KMS-11 (cell line): ENCODE data around the gene COLEC12.

ENCODE experiments used
- H2AFZ ChIP-seq: fragments of 200-600 bp; sonication (generic); 2 replicates; pipeline ENCODE4 v1.6.1; 2016; ENCODE audit warnings: antibody characterized with exemption, mixed run types, low read depth
- H3K27ac ChIP-seq: fragments of 200-600 bp; sonication (generic); 2 replicates; pipeline ENCODE4 v1.6.1; 2016; ENCODE audit warnings: mild to moderate bottlenecking, mixed run types
- H3K27me3 ChIP-seq: fragments of 200-600 bp; sonication (generic); 2 replicates; pipeline ENCODE4 v1.6.1; 2017; ENCODE audit warnings: mild to moderate bottlenecking, low read depth, mixed run types, moderate library complexity; ENCODE audit not compliant: insufficient read depth
- H3K36me3 ChIP-seq: fragments of 200-600 bp; sonication (generic); 2 replicates; pipeline ENCODE4 v1.6.1; 2017; ENCODE audit warnings: mild to moderate bottlenecking, mixed run types; ENCODE audit not compliant: insufficient read depth
- H3K4me1 ChIP-seq: fragments of 200-600 bp; sonication (generic); 2 replicates; pipeline ENCODE4 v1.6.1; 2016; ENCODE audit warnings: mild to moderate bottlenecking, low read depth, mixed run types; ENCODE audit not compliant: poor library complexity, severe bottlenecking
- H3K4me2 ChIP-seq: fragments of 200-600 bp; sonication (generic); 2 replicates; pipeline ENCODE4 v1.7.0; 2016; ENCODE audit warnings: mild to moderate bottlenecking, mixed run types
- H3K4me3 ChIP-seq: fragments of 200-600 bp; sonication (generic); IDR thresholded peaks from 2 replicates; pipeline ENCODE4 v1.6.1; 2017; ENCODE audit warnings: low read depth, low read length, mixed read lengths; ENCODE audit not compliant: insufficient read depth
- H3K79me2 ChIP-seq: fragments of 200-600 bp; sonication (generic); 2 replicates; pipeline ENCODE4 v1.6.1; 2016; ENCODE audit warnings: low read depth, mixed run types; ENCODE audit not compliant: insufficient read depth
- H3K9ac ChIP-seq: fragments of 200-600 bp; sonication (generic); 2 replicates; pipeline ENCODE4 v1.6.1; 2016; ENCODE audit warnings: mild to moderate bottlenecking, mixed run types
- H4K20me1 ChIP-seq: fragments of 200-600 bp; sonication (generic); 2 replicates; pipeline ENCODE4 v1.6.1; 2016; ENCODE audit warnings: mild to moderate bottlenecking, mixed run types; ENCODE audit not compliant: insufficient read depth
- TF ChIP-seq, protein P1 (sequence below): fragments of 200-600 bp; sonication (generic); conservative IDR thresholded peaks from 2 replicates; pipeline ENCODE4 v1.6.1; 2017; ENCODE audit warnings: low read depth, mild to moderate bottlenecking, antibody characterized with exemption, low read length, moderate library complexity, mixed read lengths

The COLEC12 gene

DNA sequence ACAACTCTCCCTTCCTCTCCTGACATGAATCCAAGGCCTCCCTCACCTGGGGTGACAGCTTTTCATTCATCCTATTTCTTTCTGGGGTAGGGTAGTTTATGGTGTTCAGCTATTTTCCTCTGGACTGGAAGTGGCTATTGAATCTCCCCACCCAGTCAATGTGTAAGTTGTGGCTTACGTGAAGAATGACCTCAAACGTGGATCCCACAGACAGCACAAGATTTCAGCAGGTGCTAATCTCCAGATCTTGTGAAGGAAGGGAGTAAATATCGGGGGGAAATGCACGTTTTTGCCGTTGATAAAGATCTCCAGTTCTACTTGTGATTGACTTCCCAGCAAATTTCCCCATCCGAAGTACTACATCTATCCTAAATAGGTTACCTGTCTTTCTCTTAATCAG is 161.3 kb downstream of the COLEC12 start:
- Histone ChIP-seq H3K27me3 (no peaks in the 10 kb centered on the region), H3K4me2 (no peak overlapping the region), H3K79me2 (no peaks in the 10 kb centered on the region), H3K27ac (no peak overlapping the region), H3K4me3 (no peak overlapping the region), H3K36me3 (no peaks in the 10 kb centered on the region), H2AFZ (no peak overlapping the region), H4K20me1 (no peaks in the 10 kb centered on the region), H3K4me1 (no peaks in the 10 kb centered on the region), H3K9ac (no peak overlapping the region)
- TF ChIP-seq, protein P1, sequence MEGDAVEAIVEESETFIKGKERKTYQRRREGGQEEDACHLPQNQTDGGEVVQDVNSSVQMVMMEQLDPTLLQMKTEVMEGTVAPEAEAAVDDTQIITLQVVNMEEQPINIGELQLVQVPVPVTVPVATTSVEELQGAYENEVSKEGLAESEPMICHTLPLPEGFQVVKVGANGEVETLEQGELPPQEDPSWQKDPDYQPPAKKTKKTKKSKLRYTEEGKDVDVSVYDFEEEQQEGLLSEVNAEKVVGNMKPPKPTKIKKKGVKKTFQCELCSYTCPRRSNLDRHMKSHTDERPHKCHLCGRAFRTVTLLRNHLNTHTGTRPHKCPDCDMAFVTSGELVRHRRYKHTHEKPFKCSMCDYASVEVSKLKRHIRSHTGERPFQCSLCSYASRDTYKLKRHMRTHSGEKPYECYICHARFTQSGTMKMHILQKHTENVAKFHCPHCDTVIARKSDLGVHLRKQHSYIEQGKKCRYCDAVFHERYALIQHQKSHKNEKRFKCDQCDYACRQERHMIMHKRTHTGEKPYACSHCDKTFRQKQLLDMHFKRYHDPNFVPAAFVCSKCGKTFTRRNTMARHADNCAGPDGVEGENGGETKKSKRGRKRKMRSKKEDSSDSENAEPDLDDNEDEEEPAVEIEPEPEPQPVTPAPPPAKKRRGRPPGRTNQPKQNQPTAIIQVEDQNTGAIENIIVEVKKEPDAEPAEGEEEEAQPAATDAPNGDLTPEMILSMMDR, result no peak

DNA sequence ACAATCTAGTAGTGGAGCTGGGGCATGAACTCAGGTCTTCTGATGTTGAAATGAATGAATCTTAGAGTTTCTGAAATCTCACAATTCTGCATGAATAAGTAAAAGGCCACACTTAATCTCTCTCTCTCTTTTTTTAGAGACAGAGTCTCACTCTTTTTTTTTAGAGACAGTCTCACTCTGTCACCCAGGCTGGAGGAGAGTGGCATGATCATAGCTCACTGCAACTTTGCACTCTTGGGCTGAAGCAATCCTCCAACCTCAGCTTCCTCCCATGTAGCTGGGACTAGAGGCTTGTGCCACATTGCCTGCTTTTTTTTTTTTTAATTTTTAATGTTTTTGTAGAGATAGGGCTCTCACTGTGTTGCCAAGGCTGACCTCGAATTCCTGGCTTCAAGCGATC is 163.8 kb downstream of the COLEC12 start:
- no peaks in the 10 kb centered on the region for H4K20me1 ChIP-seq
- no peak overlapping the region for H3K27ac ChIP-seq
- no peaks in the 10 kb centered on the region for H3K4me1 ChIP-seq

DNA sequence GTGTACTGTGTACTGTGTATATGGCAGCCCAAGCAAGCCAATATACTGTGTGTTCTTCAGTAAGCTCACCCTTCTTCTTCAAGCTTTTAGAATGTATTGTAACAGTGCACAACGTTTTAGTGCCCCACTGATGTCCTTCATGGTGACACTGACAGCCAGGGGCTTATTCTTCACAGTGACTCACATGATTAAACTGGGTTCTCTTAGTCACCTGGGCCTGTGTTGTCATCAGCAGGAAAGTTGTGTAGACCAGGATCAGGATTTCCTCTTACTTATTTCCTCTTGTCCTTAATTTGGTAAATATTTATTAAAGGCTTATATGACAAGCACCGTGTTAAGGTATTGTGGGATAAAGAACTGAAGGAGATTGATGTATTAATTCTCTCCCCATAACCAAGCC is 164.8 kb downstream of the COLEC12 start:
- Histone ChIP-seq H3K27me3 (no peaks in the 10 kb centered on the region), H3K27ac (no peak overlapping the region), H3K4me1 (no peaks in the 10 kb centered on the region), H3K79me2 (no peaks in the 10 kb centered on the region), H3K36me3 (no peaks in the 10 kb centered on the region), H4K20me1 (no peaks in the 10 kb centered on the region), H3K4me3 (no peak overlapping the region), H3K4me2 (no peak overlapping the region), H3K9ac (no peak overlapping the region), H2AFZ (no peak overlapping the region)
- TF ChIP-seq, protein P1, result no peak

More for the DNA sequence above, 163.8 kb downstream of the COLEC12 start:
- Histone ChIP-seq H2AFZ (no peak overlapping the region), H3K4me3 (no peak overlapping the region), H3K79me2 (no peaks in the 10 kb centered on the region), H3K27me3 (no peaks in the 10 kb centered on the region), H3K36me3 (no peaks in the 10 kb centered on the region), H3K4me2 (no peak overlapping the region), H3K9ac (no peak overlapping the region)
- TF ChIP-seq, protein P1, result no peak

DNA sequence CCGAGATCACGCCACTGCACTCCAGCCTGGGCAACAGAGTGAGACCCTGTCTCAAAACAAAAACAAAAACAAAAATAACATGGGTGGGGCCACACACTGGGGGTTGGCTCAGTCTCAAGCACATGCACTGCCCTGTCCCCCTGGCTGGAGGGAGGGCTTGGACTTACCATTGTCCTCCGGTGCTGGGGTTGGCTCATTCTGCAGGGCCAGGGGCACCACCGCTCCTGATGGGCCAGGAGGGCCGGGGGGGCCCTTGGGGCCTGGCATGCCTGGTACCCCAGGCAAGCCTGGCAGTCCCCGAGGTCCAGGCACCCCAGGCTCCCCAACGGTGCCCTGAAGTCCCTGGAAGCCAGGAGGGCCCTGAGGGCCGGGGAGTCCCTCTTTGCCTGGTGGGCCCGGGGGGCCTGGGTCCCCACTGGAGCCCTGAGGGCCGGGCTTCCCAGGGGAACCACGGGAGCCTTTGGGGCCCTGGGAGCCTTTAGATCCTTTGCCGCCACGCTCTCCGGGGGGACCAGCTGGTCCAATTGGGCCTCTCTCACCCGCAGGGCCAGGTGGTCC is 165.8 kb downstream of the COLEC12 start:
- Histone ChIP-seq H3K9ac (no peak overlapping the region), H3K4me3 (no peak overlapping the region), H2AFZ (no peak overlapping the region), H4K20me1 (no peaks in the 10 kb centered on the region), H3K36me3 (no peaks in the 10 kb centered on the region), H3K4me1 (no peaks in the 10 kb centered on the region), H3K27ac (no peak overlapping the region), H3K79me2 (no peaks in the 10 kb centered on the region), H3K27me3 (no peaks in the 10 kb centered on the region), H3K4me2 (no peak overlapping the region)
- TF ChIP-seq, protein P1, result no peak
